C4-2B (cell line): ENCODE results near the gene SNAP25.

Source experiments
- CTCF ChIP-seq: fragments of 450-650 bp; conservative IDR thresholded peaks from 2 replicates; pipeline ENCODE4 v1.5.1; 2017; ENCODE audit warnings: mild to moderate bottlenecking
- ZFX ChIP-seq: fragments of 450-650 bp; IDR thresholded peaks from 2 replicates; pipeline ENCODE4 v1.6.1; 2017

DNA sequence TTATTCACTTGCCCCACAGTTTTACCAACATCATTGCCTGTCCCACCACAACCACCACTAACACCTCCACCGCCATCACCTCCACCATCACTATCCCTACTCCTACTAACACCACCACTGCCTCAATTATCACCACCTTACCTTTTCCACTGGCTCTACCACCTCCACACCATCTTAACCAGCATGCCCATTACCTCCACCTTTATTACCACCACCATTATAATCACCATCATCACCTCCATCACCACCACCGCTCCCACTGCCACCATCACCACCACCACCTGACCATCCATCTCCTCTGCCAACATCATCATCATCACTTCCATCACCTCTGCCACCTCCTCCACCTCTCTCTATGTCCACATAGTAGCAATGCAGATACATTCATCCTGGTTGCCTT is 90.0 kb downstream of the SNAP25 start:
- TF ChIP-seq CTCF (no peak), ZFX (no peak)
